ENCODE data around the gene MTMR12. TPM values are rescaled to one million over a fixed set of nuclear protein-coding genes. Genes with fewer than 3 reads are reported as not detected.

The MTMR12 gene
- total and polyA plus RNA-seq, 2 of the 8 experiments (the other 6 are each of a cell fraction or from before 2014, with no cell fraction given): 19.1 to 59.3 TPM

DNA sequence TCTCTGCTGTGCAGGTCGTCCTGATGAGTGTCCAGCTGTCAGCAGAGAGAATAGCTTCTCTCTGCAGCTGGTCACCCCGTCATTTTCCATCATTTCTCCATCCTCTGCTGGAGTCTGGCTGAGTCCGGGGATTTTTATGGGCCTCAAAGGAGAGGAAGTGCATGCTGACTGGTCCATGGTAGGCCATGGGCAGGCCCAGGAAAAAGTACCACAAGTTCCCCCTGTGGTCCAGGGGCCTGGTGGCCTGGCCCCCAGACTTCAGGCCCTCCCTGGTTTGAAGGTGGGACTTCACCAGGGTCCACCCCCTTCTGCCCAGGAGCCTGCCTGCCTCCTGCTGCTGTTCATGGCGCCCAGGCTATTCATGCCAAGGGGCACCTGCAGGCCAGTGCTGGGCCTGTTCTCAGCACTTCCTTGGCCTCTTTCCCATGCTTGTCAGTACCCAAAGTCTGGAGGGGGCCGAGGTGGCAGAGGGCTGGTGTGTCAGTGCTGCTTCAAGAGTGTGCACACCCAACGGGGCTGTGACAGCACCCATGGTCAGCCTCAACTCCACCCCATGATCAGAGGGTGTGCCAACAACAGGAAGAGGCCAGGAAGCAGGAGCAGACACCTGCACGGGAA lies 7.3 kb upstream of the MTMR12 start (continued):
- TF ChIP-seq SP1 (IDR thresholded peaks at IDR 0.05; ENCODE audit: low read depth, low read length) (no peak), TCF12 (IDR thresholded peaks at IDR 0.05; ENCODE audit: low read depth, low read length) (no peak), POLR2A (IDR thresholded peaks at IDR 0.05; ENCODE audit: control extremely low read depth in 1 of 2, low read depth in 2 of 2, low read length in 2 of 2) (no peak), SIN3A (conservative IDR thresholded peaks at IDR 0.05 in 1 of 2, IDR thresholded peaks at IDR 0.05 in 1 of 2; ENCODE audit: low read depth in 1 of 2, low read length in 2 of 2) (no peak), EZH2 (IDR thresholded peaks at IDR 0.05; ENCODE audit: low read depth, low read length, severe bottlenecking) (no peak), CBX5 (IDR thresholded peaks at IDR 0.05; ENCODE audit: low read depth, low read length) (no peak), CHD1 (IDR thresholded peaks at IDR 0.05; ENCODE audit: low read depth, low read length) (no peak), KDM4A (IDR thresholded peaks at IDR 0.05; ENCODE audit: low read depth, low read length, severe bottlenecking) (no peak), ZNF274 (IDR thresholded peaks at IDR 0.05; ENCODE audit: borderline replicate concordance, extremely low read depth, low read length) (no peak)

Measured in H1 (cell line).